ENCODE data around the gene ANAPC16.

DNA sequence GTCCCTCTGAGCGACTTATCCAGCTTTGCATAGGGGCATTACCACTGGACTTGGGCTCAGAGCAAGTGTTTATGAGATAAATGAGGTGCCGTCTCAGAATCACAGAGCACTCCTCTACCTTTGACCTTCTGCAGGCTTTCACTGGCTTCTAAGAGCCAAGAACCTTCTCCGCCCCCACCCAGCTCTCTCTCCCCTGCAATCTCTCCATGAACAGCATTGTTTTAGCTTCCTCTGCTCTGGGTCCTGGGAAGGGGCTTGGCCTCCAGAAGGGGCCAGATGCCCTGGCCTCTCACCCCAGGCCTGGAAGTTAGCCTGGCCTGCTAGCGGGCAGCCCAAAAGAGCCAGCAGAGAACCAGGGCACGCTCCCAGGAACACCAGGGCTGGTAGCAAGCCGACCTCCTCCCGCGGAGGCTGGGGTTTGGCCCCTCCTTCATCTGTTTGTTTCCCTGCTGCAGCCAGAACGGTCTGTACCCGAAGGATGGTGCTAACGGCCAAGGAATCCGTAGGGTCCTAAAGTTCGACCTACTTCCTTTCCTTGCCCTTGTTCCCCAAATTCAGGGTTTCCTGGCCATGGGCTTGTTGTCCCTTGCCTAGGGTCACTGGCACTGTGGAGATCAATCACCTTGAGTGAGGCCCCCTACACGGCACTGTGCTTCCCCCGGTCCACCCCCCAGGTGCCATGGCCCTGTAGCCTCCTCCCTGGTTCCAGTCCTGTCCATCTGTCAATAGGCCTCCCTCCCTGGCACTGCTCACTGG lies 39.2 kb downstream of the ANAPC16 start:
- TF ChIP-seq, protein P1, sequence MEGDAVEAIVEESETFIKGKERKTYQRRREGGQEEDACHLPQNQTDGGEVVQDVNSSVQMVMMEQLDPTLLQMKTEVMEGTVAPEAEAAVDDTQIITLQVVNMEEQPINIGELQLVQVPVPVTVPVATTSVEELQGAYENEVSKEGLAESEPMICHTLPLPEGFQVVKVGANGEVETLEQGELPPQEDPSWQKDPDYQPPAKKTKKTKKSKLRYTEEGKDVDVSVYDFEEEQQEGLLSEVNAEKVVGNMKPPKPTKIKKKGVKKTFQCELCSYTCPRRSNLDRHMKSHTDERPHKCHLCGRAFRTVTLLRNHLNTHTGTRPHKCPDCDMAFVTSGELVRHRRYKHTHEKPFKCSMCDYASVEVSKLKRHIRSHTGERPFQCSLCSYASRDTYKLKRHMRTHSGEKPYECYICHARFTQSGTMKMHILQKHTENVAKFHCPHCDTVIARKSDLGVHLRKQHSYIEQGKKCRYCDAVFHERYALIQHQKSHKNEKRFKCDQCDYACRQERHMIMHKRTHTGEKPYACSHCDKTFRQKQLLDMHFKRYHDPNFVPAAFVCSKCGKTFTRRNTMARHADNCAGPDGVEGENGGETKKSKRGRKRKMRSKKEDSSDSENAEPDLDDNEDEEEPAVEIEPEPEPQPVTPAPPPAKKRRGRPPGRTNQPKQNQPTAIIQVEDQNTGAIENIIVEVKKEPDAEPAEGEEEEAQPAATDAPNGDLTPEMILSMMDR (conservative IDR thresholded peaks at IDR 0.05; ENCODE audit: low read depth in 2 of 2) = peak in 1 of 2 experiments; percentile 34; a peak in 2 of 4 replicates
- TF ChIP-seq POLR2AphosphoS5 (IDR thresholded peaks at IDR 0.05; ENCODE audit: low read depth) (peak; percentile 61), EZH2phosphoT487 (IDR thresholded peaks at IDR 0.05; ENCODE audit: unreplicated experiment) (no peak), EZH2 (IDR thresholded peaks at IDR 0.05; ENCODE audit: low read depth, unreplicated experiment) (no peak), ZNF114 (CRISPR knock-in tag; IDR thresholded peaks at IDR 0.05) (no peak)
- TF ChIP-seq, protein P2, sequence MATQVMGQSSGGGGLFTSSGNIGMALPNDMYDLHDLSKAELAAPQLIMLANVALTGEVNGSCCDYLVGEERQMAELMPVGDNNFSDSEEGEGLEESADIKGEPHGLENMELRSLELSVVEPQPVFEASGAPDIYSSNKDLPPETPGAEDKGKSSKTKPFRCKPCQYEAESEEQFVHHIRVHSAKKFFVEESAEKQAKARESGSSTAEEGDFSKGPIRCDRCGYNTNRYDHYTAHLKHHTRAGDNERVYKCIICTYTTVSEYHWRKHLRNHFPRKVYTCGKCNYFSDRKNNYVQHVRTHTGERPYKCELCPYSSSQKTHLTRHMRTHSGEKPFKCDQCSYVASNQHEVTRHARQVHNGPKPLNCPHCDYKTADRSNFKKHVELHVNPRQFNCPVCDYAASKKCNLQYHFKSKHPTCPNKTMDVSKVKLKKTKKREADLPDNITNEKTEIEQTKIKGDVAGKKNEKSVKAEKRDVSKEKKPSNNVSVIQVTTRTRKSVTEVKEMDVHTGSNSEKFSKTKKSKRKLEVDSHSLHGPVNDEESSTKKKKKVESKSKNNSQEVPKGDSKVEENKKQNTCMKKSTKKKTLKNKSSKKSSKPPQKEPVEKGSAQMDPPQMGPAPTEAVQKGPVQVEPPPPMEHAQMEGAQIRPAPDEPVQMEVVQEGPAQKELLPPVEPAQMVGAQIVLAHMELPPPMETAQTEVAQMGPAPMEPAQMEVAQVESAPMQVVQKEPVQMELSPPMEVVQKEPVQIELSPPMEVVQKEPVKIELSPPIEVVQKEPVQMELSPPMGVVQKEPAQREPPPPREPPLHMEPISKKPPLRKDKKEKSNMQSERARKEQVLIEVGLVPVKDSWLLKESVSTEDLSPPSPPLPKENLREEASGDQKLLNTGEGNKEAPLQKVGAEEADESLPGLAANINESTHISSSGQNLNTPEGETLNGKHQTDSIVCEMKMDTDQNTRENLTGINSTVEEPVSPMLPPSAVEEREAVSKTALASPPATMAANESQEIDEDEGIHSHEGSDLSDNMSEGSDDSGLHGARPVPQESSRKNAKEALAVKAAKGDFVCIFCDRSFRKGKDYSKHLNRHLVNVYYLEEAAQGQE (IDR thresholded peaks at IDR 0.05; ENCODE audit: unreplicated experiment) = no peak

Data from GM23338 (cell line).